DND-41 (cell line): ENCODE data around the gene CMSS1.

ENCODE experiments used
- EZH2 ChIP-seq: IDR thresholded peaks from 3 replicates; pipeline ENCODE4 v1.6.1; 2012; ENCODE audit warnings: borderline replicate concordance, low read depth, mild to moderate bottlenecking, moderate library complexity, low read length, inconsistent platforms; ENCODE audit not compliant: severe bottlenecking
- TF ChIP-seq, protein P1 (sequence below): IDR thresholded peaks from 2 replicates; pipeline ENCODE4 v1.5.1; 2012; ENCODE audit warnings: borderline replicate concordance, low read length, moderate library complexity, mild to moderate bottlenecking; ENCODE audit not compliant: poor library complexity, severe bottlenecking; ENCODE audit errors: extremely low read depth

DNA sequence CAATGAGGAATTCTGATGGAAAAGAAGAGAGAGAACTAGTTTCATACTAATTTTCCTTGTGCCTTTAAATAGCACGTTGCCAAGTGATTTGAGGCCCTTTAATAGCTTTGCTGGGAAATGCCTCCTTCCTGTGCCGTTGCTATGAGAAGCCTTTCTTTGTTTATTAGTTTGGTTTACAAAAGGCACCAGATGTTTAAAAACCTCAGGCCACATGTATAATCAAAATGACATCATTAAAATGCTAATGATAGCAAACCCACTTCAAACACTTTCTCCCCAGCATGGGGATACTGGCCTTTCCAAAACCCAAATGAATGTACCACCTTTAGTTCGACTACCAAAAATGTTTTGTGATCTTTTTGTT, 393.1 kb downstream of the CMSS1 start:
- TF ChIP-seq EZH2 = no peak
- TF ChIP-seq, protein P1, sequence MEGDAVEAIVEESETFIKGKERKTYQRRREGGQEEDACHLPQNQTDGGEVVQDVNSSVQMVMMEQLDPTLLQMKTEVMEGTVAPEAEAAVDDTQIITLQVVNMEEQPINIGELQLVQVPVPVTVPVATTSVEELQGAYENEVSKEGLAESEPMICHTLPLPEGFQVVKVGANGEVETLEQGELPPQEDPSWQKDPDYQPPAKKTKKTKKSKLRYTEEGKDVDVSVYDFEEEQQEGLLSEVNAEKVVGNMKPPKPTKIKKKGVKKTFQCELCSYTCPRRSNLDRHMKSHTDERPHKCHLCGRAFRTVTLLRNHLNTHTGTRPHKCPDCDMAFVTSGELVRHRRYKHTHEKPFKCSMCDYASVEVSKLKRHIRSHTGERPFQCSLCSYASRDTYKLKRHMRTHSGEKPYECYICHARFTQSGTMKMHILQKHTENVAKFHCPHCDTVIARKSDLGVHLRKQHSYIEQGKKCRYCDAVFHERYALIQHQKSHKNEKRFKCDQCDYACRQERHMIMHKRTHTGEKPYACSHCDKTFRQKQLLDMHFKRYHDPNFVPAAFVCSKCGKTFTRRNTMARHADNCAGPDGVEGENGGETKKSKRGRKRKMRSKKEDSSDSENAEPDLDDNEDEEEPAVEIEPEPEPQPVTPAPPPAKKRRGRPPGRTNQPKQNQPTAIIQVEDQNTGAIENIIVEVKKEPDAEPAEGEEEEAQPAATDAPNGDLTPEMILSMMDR = no peak
